Neural cell (in vitro differentiated cells): ENCODE data around the gene C10orf53.

Source experiments
- CTCF ChIP-seq: fragments of 450-650 bp; IDR thresholded peaks from 2 replicates; pipeline ENCODE4 v1.5.1; 2014; ENCODE audit warnings: antibody characterized with exemption, mild to moderate bottlenecking, moderate library complexity; ENCODE audit not compliant: poor library complexity, severe bottlenecking
- EP300 ChIP-seq: fragments of 450-650 bp; conservative IDR thresholded peaks from 2 replicates; pipeline ENCODE4 v1.6.1; 2014; ENCODE audit warnings: antibody characterized with exemption, mild to moderate bottlenecking, moderate library complexity; ENCODE audit not compliant: poor library complexity, severe bottlenecking
- EZH2 ChIP-seq: fragments of 200-600, 300-800 bp; shearing (Covaris generic), sonication (generic); IDR thresholded peaks from 2 replicates; pipeline ENCODE4 v1.6.1; 2014; ENCODE audit warnings: antibody characterized with exemption, low read length, borderline replicate concordance, mild to moderate bottlenecking; ENCODE audit not compliant: insufficient read depth, poor library complexity, severe bottlenecking
- MXI1 ChIP-seq: fragments of 450-650 bp; conservative IDR thresholded peaks from 2 replicates; pipeline ENCODE4 v1.6.1; 2014; ENCODE audit warnings: antibody characterized with exemption, mild to moderate bottlenecking; ENCODE audit not compliant: poor library complexity, severe bottlenecking
- POLR2AphosphoS5 ChIP-seq: IDR thresholded peaks from 2 replicates; pipeline ENCODE4 v1.6.1; 2012
- RAD21 ChIP-seq: fragments of 450-650 bp; conservative IDR thresholded peaks from 2 replicates; pipeline ENCODE4 v1.6.1; 2014; ENCODE audit warnings: antibody characterized with exemption, mild to moderate bottlenecking, moderate library complexity
- REST ChIP-seq: IDR thresholded peaks from 2 replicates; pipeline ENCODE4 v1.6.1; 2012; ENCODE audit warnings: borderline replicate concordance
- SMC3 ChIP-seq: fragments of 450-650 bp; conservative IDR thresholded peaks from 2 replicates; pipeline ENCODE4 v1.6.1; 2014; ENCODE audit warnings: antibody characterized with exemption, mild to moderate bottlenecking, moderate library complexity; ENCODE audit not compliant: poor library complexity
- TAF1 ChIP-seq: IDR thresholded peaks from 2 replicates; pipeline ENCODE4 v1.6.1; 2012; ENCODE audit warnings: low read depth

DNA sequence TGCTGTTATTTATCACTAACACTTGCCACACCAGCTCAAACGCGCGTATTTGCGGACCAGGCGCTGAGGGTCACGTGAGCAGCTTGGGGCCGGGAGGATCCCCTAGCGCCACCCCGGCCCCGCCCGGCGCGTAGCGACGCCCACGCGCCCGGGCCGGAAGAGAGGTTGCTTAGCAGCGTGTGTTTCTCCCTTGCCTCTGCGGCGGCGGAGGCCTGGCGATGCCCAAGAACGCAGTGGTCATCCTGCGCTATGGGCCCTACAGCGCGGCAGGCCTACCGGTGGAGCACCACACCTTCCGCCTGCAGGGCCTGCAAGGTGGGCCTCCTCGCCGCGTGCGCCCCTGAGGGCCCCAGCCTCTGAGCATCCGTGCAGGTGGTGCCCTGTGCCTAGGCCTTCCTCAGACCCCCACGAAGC lies at the start of gene C10orf53:
- no peak for TF ChIP-seq POLR2AphosphoS5
- TF ChIP-seq CTCF = no peak
- TF ChIP-seq EP300 = no peak
- TF ChIP-seq EZH2 = no peak
- TF ChIP-seq REST = no peak
- no peak for TF ChIP-seq RAD21
- no peak for TF ChIP-seq TAF1
- no peak for TF ChIP-seq MXI1
- no peak for TF ChIP-seq SMC3
